Peyer's patch (tissue), 4 donors: ENCODE data around the gene CDK6.

Source experiments
- CTCF ChIP-seq, 6 experiments: fragments of 450-650 bp in 4 of 6; fragments of 200-600 bp in 2 of 6; sonication (generic) in 1 of 6; IDR thresholded peaks; one replicate each; pipeline ENCODE4 v1.5.1; 2017 to 2019; ENCODE audit warnings: antibody characterized with exemption in 6 of 6, mild to moderate bottlenecking in 3 of 6, moderate library complexity in 1 of 6
- POLR2A ChIP-seq, 2 donors: fragments of 450-650 bp; IDR thresholded peaks; one replicate each; pipeline ENCODE4 v1.5.1; 2017; ENCODE audit warnings: antibody characterized with exemption in 2 of 2, mild to moderate bottlenecking in 2 of 2, moderate library complexity in 2 of 2

- no peak for TF ChIP-seq CTCF (IDR thresholded peaks at IDR 0.05)
- peak in 1 of 2 donors; percentile 32 for TF ChIP-seq POLR2A (IDR thresholded peaks at IDR 0.05)
Observed at GRCh38 chr7:92836489-92836999, at the start of gene CDK6.
